ENCODE data around the gene EVA1C.

DNA sequence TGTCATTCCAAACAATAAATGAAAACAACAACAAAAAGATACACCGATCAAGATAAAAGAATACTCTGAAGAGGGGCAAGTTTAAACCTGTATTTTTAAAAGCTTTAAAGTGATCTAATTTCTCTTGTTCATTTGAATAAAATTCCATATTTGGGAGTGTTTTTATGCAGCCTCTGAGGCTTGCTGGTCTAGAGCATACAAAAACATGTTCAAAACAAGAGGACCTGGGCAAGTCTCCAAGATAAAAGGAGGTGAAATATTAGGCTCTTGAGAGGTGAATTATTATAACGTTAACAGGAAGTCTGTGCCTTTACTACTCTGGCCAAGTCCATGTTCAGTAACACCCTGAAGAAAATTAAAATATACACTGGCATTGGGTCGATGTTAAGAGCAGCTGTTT, 39.8 kb upstream of the EVA1C start:
- TF ChIP-seq ZNF778 (CRISPR knock-in tag; IDR thresholded peaks at IDR 0.05): no peak
- no peak for TF ChIP-seq FOXJ3 (CRISPR knock-in tag; IDR thresholded peaks at IDR 0.05)
- no peak for TF ChIP-seq RCOR1 (IDR thresholded peaks at IDR 0.05; ENCODE audit: borderline replicate concordance in 1 of 2, low read depth in 2 of 2, low read length in 2 of 2)
- no peak for TF ChIP-seq HDAC6 (IDR thresholded peaks at IDR 0.05; ENCODE audit: low read depth, low read length)
- no peak for TF ChIP-seq RFX5 (IDR thresholded peaks at IDR 0.05; ENCODE audit: low read depth, low read length)
- TF ChIP-seq, protein P1, sequence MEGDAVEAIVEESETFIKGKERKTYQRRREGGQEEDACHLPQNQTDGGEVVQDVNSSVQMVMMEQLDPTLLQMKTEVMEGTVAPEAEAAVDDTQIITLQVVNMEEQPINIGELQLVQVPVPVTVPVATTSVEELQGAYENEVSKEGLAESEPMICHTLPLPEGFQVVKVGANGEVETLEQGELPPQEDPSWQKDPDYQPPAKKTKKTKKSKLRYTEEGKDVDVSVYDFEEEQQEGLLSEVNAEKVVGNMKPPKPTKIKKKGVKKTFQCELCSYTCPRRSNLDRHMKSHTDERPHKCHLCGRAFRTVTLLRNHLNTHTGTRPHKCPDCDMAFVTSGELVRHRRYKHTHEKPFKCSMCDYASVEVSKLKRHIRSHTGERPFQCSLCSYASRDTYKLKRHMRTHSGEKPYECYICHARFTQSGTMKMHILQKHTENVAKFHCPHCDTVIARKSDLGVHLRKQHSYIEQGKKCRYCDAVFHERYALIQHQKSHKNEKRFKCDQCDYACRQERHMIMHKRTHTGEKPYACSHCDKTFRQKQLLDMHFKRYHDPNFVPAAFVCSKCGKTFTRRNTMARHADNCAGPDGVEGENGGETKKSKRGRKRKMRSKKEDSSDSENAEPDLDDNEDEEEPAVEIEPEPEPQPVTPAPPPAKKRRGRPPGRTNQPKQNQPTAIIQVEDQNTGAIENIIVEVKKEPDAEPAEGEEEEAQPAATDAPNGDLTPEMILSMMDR (IDR thresholded peaks at IDR 0.05 in 2 of 3, conservative IDR thresholded peaks at IDR 0.05 in 1 of 3; ENCODE audit: insufficient read depth in 2 of 3, low read depth in 1 of 3, low read length in 3 of 3): no peak
- no peak for TF ChIP-seq PHB2 (IDR thresholded peaks at IDR 0.05; ENCODE audit: low read depth)
- TF ChIP-seq, protein P2, sequence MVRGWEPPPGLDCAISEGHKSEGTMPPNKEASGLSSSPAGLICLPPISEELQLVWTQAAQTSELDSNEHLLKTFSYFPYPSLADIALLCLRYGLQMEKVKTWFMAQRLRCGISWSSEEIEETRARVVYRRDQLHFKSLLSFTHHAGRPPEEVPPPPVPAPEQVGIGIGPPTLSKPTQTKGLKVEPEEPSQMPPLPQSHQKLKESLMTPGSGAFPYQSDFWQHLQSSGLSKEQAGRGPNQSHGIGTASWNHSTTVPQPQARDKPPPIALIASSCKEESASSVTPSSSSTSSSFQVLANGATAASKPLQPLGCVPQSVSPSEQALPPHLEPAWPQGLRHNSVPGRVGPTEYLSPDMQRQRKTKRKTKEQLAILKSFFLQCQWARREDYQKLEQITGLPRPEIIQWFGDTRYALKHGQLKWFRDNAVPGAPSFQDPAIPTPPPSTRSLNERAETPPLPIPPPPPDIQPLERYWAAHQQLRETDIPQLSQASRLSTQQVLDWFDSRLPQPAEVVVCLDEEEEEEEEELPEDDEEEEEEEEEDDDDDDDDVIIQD (CRISPR knock-in tag; IDR thresholded peaks at IDR 0.05): no peak
